Prostate gland (tissue), 2 donors: Measurements from ENCODE around the gene IDH3G. TPM values are rescaled to one million over a fixed set of nuclear protein-coding genes. Genes with fewer than 3 reads are reported as not detected.

ENCODE experiments used
- DNase-seq: peaks from one replicate; pipeline ENCODE4 v3.0.0-alpha.2; 2019; ENCODE audit warnings: low spot score
- H3K27ac ChIP-seq, 2 donors: fragments of 200-600 bp; sonication (generic); 2 replicates each; pipeline ENCODE4 v1.5.1; 2017 to 2019
- H3K27me3 ChIP-seq: fragments of 200-600 bp; sonication (generic); replicated peaks from 2 replicates; pipeline ENCODE4 v1.5.1; 2019; ENCODE audit not compliant: insufficient read depth
- H3K36me3 ChIP-seq, 2 donors: fragments of 200-600 bp; sonication (generic); 1 replicate in 1 of 2; 2 replicates in 1 of 2; pipeline versions ENCODE4 v1.5.1 to v1.8.1; 2017 to 2019
- H3K4me1 ChIP-seq: fragments of 200-600 bp; sonication (generic); replicated peaks from 2 replicates; pipeline ENCODE4 v1.5.1; 2019
- H3K4me3 ChIP-seq, 2 donors: fragments of 200-600 bp; sonication (generic); 2 replicates each; pipeline ENCODE4 v1.5.1; 2017 to 2019
- H3K9me3 ChIP-seq: fragments of 200-600 bp; sonication (generic); 2 replicates; pipeline ENCODE4 v1.5.1; 2017
- POLR2A ChIP-seq: fragments of 450-650 bp; IDR thresholded peaks from one replicate; pipeline ENCODE4 v1.6.1; 2016; ENCODE audit warnings: antibody characterized with exemption, mild to moderate bottlenecking
- POLR2AphosphoS5 ChIP-seq: sonication (generic); formaldehyde crosslinking; IDR thresholded peaks from one replicate; pipeline ENCODE4 v1.6.1; 2017; ENCODE audit warnings: antibody characterized with exemption
- WGBS: methylation state at CpG from one replicate; pipeline ENCODE4 v1.1.5; 2018; 5-methylcytosine and 5-hydroxymethylcytosine counted together
- intact Hi-C: fragments of 100-400 bp; cut with DNase I; formaldehyde crosslinking; loops from one replicate; pipeline ENCODE4 v1.14.2; 2022
- total RNA-seq, 2 donors: library from RNA; depleted of rRNA; stranded (reverse); fragments of >200 nt; gene quantifications; one replicate each; pipeline ENCODE4 v1.1.0, GENCODE V29; 2016
- TF ChIP-seq, protein P1 (sequence below), 4 experiments: fragments of 200-600 bp in 2 of 4; fragments of 450-650 bp in 2 of 4; sonication (generic) in 2 of 4; IDR thresholded peaks; 1 replicate in 3 of 4; 2 replicates in 1 of 4; pipeline ENCODE4 v1.5.1; 2016 to 2019; ENCODE audit warnings: antibody characterized with exemption in 4 of 4, mild to moderate bottlenecking in 2 of 4, moderate library complexity in 2 of 4

Gene IDH3G
- total RNA-seq, 2 donors from 2014 or later, result 106 to 122 TPM

DNA sequence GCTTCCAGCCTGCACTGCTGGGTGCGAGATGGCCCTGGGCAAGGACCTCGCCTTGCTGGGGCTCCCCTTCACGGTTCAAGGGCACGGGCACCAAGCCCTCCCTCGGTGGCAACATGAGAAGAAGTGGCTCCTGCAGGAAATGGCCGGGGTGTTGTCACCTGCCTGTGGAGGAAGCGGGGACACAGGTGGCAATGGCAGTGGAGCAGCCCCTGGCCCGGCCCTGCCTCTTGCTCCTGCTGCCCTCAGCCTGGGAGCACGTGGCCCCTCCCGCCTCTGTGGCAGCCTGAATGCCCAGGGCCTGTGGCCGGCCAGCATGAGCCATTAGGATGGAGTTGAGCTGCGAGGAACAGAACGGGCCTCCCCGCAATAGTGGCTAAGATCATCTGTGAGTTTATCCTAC, 52.7 kb downstream of the IDH3G start:
- no peaks in the 10 kb centered on the region for H3K4me1 ChIP-seq
- no peaks in the 10 kb centered on the region for H3K27me3 ChIP-seq
- TF ChIP-seq POLR2AphosphoS5 (no peak), POLR2A (no peak)
- TF ChIP-seq, protein P1, sequence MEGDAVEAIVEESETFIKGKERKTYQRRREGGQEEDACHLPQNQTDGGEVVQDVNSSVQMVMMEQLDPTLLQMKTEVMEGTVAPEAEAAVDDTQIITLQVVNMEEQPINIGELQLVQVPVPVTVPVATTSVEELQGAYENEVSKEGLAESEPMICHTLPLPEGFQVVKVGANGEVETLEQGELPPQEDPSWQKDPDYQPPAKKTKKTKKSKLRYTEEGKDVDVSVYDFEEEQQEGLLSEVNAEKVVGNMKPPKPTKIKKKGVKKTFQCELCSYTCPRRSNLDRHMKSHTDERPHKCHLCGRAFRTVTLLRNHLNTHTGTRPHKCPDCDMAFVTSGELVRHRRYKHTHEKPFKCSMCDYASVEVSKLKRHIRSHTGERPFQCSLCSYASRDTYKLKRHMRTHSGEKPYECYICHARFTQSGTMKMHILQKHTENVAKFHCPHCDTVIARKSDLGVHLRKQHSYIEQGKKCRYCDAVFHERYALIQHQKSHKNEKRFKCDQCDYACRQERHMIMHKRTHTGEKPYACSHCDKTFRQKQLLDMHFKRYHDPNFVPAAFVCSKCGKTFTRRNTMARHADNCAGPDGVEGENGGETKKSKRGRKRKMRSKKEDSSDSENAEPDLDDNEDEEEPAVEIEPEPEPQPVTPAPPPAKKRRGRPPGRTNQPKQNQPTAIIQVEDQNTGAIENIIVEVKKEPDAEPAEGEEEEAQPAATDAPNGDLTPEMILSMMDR (IDR thresholded peaks at IDR 0.05), result no peak
- no peak overlapping the region for H3K4me3 ChIP-seq
- intact Hi-C loops, result no loop called here
- H3K36me3 ChIP-seq, result no peaks in the 10 kb centered on the region
- no peak overlapping the region for H3K27ac ChIP-seq
- no peak for DNase-seq
- WGBS, result 91% methylated on average over 5 of the region's 14 CpGs
- H3K9me3 ChIP-seq, result no peaks in the 10 kb centered on the region

DNA sequence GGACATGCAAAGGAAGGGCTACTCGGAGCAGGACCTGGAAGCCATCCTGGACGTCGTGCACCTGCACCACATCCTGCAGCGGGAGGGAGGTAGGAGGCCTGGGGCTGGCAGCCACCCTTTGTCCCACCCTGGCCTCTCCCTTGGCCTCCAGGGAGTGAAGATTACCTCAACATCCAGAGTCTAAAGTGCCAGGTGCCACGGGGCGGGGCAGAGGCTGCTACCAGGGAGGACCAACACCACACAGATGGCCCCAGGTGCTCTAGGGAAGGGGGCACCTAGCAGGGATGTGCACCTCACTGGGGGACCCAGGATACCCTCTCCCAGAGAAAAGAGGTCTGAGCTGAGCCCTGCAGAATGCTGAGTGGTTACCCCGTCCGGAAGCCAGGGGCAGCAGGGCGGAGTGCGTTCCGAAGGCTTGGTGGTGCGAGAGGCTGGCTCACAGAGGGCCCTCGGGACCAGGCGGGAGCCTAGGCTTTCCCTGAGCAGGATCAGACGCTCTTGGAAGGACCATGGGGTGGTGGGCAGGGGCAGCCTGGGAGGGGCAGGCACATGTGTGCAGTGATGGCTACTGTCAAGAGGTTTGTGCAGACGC, 53.4 kb downstream of the IDH3G start:
- no peaks in the 10 kb centered on the region for H3K4me1 ChIP-seq
- 93% methylated on average over 11 of the region's 16 CpGs for WGBS
- H3K9me3 ChIP-seq, result no peaks in the 10 kb centered on the region
- H3K4me3 ChIP-seq, result no peak overlapping the region
- DNase-seq, result no peak
- intact Hi-C loops, result no loop called here
- H3K27ac ChIP-seq, result no peak overlapping the region
- H3K27me3 ChIP-seq, result no peaks in the 10 kb centered on the region
- no peaks in the 10 kb centered on the region for H3K36me3 ChIP-seq
- TF ChIP-seq, protein P1 (IDR thresholded peaks at IDR 0.05), result no peak
- TF ChIP-seq POLR2A (no peak), POLR2AphosphoS5 (no peak)

DNA sequence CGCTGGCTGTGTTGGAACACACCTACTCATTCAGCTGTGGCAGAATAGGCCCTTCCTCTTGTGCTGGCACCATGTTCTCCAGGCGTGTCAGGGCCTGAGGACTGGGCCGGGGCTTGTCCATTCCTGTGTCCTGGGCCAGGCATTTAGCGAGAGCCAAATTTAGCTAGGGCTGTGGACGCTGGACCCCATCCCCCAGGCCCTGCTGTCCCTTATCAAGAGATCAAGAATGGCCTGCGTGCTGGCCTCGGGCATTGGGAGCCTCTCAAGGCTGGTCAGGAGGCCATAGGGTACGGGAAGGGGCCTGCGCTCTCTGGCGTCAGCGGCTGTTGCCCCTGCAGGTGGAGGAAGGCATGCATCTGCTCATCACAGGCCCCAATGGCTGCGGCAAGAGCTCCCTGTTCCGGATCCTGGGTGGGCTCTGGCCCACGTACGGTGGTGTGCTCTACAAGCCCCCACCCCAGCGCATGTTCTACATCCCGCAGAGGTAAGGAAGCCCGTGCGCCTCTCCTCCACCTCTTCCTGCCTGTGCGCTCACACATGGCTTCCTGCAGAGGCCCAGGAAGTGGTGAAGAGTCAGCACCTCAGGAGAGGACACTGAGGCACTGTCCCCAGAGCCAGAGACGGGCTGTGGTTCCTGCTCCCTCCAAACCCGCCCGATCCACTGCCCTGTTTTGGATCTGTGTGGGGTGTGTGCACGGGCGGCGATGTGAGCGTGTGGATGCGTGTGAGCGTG, 54.3 kb downstream of the IDH3G start:
- H3K36me3 ChIP-seq, result no peaks in the 10 kb centered on the region
- no peaks in the 10 kb centered on the region for H3K27me3 ChIP-seq
- WGBS, result 46% methylated on average over 7 of the region's 29 CpGs
- H3K4me3 ChIP-seq, result no peak overlapping the region
- intact Hi-C loops, result no loop called here
- H3K9me3 ChIP-seq, result no peaks in the 10 kb centered on the region
- TF ChIP-seq POLR2AphosphoS5, result no peak
- no peak overlapping the region for H3K27ac ChIP-seq
- H3K4me1 ChIP-seq, result no peaks in the 10 kb centered on the region
- DNase-seq, result no peak

DNA sequence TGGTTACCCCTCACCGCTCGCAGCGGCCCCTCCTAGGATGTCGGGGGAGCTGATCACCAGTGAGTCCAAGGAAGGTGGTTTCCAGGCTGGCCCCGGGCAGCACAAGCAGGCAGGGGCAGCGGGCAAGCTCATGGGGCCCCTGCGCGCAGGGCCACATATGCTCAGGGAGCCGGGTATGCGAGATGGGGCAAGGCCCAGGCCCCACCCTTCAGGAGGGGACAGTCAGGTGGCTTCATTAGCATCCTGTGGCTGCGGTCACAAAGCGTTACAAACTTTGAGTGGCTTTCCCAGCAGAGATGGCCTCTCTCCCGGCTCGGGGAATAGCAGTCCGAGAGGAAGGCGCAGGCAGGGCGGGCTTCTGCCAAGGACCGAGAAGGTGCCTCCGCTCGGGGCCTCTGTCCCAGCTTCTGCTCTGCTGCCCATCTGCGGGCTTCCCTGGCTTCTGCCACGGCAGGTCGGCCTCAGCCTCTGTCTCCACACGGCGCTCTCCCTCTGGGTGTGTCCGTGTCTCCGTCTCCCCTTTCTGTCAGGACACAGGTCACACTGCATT, 56.0 kb downstream of the IDH3G start:
- WGBS, result 97% methylated on average over 22 of the region's 27 CpGs
- Histone ChIP-seq H3K27me3 (no peaks in the 10 kb centered on the region), H3K9me3 (no peaks in the 10 kb centered on the region), H3K36me3 (no peaks in the 10 kb centered on the region), H3K4me3 (no peak overlapping the region), H3K4me1 (no peaks in the 10 kb centered on the region), H3K27ac (no peak overlapping the region)
- no peak for DNase-seq
- TF ChIP-seq, protein P1 (IDR thresholded peaks at IDR 0.05), result no peak
- no peak for TF ChIP-seq POLR2AphosphoS5
- intact Hi-C loops, result no loop called here

DNA sequence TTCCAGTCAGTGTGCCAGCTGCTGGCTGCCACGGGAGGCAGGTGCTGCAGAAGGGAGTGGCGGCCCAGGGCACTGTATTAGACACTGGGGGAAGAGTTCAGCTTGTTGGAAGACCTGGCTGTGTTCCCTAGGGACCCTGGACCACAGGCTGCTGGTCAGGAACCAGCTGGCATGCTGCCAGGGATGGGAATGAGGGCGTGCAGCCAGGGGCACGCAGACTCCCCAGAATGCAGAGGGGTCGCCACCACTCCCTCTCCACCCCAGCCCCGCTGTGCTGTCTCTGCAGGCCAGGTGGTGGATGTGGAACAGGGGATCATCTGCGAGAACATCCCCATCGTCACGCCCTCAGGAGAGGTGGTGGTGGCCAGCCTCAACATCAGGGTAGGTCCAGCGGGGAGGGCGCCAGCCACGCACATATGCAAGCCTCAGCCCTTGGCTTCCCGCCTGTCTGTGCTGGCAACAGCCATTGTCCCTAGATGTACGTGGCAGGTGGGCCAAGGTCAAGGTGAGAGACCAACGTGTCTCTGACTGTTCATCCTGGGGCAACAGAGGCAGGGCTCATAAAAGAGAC, 57.2 kb downstream of the IDH3G start:
- H3K4me3 ChIP-seq, result no peak overlapping the region
- TF ChIP-seq, protein P1 (IDR thresholded peaks at IDR 0.05), result no peak
- TF ChIP-seq POLR2A (no peak), POLR2AphosphoS5 (no peak)
- no peaks in the 10 kb centered on the region for H3K27me3 ChIP-seq
- no peaks in the 10 kb centered on the region for H3K9me3 ChIP-seq
- H3K27ac ChIP-seq, result no peak overlapping the region
- H3K4me1 ChIP-seq, result no peaks in the 10 kb centered on the region
- DNase-seq, result no peak
- intact Hi-C loops, result no loop called here
- no peaks in the 10 kb centered on the region for H3K36me3 ChIP-seq
- WGBS, result 90% methylated on average over 8 of the region's 15 CpGs
